Stimulated activated CD8-positive, alpha-beta memory T cell treated with anti-CD3 and anti-CD28 coated beads, Interleukin-2, amount 100 ng/mL, for 48 hours (primary cell): ENCODE data around the gene SNAPC1.

Source experiments
- DNase-seq, 2 donors: peaks; one replicate each; pipeline ENCODE4 v3.0.0-alpha.2; 2020; ENCODE audit warnings: low read depth in 2 of 2

The SNAPC1 gene

DNA sequence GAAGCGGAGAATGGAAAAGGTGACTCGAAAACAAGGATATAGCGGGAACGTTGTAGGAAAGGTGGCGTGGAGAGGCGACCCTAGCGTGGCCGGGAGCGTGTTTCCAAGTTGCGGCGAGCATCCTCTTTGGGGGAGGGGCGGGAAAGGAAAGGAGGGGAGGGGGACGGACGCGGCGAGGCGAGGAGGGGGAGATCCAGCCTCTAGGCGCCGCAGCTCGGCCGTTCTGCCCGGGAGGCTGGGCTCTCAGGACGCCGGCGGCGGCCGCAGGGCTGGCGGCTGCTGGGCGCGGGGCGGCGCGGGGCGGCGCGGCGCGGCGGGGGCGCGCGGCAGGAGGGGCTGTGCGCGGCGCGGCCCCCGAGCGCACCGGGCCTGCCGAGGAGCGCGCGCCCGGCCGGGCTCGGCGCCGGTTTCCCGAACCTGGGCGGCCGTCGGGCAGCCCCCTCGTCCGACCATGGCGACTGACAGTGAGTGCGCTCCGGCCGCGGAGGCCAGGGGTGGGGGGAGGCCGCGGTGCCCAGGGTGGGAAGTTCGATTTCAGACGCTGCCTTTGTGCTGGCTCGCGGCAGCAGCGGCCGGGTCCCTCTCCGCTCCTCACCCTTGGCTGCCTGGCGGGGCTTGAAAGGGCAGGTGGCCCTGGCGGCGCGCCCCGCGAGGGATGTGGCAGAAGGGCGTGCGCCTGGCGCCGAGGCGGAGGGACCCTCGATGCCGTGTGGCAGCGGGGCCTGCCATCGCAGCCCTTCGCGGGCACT, 50.3 kb downstream of the SNAPC1 start, which contains the start of gene SYT16:
Gene SYT16, plus strand, starts transcription at position 357 of the 749 bp plus-strand sequence.
- DNase-seq: peak in 1 of 2 donors; percentile 1

DNA sequence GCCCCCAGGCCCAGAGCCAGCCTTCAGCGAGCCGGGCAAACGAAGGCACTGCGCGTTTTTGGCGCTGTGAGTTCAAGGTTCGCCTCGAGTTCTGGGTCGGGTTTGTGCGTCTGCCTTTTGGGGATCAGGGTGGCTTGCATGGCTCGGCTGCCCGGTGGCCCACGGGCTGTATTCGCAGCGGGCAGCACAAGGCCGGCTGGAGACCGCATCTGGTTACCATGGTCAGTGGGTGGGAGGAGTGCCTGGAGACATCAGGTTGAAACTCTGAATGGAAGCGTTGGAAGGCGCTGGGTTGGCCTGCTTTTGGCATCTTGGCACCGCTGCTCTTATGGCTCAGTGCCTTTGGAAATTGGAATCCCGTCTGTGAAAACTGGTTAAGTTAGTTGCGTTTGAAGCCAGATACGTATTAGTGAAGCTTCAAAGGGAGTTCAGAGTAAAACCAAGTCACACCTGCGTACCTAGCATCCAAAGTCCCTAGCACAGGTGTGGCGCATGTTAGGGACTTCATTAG, 50.9 kb downstream of the SNAPC1 start:
- DNase-seq: no peak

DNA sequence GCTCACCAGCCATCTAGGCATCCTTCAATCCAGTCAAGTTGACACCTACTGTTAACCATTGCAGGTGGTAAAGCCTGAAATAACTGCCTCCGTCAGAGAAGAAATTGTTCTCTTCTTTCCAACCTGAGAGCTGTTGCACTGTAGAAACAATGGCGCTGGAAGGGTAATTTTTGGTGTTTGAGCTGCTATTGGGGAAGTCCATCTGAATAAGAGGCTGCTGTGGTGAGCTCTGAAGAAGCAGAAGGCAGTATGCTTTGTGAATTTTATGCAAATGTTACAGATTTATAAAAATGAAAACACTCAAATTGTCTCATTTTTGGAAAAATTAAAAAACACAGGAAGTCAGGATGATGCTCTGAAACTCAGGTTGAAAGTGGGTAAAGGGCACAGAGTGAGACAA, 60.2 kb downstream of the SNAPC1 start:
- DNase-seq: no peak

DNA sequence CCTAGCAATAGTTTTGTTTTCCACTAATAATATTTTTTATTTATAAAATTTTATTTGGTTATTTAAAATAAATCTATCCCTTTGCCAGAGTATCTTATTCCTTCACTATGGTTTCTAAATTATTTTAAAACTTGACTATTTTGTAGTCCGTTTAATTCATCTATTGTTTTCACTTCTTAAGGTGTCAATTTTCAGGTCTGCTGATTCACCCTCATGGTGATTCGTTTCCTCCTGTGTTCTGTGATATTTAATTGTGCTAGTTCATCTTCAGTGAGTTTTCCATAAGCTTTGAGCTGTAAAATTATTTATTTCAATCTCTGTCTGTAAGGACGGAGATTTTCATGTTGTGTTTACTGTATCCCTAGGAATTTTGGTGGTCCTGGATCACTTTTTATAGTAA, 70.6 kb downstream of the SNAPC1 start:
- DNase-seq: no peak

DNA sequence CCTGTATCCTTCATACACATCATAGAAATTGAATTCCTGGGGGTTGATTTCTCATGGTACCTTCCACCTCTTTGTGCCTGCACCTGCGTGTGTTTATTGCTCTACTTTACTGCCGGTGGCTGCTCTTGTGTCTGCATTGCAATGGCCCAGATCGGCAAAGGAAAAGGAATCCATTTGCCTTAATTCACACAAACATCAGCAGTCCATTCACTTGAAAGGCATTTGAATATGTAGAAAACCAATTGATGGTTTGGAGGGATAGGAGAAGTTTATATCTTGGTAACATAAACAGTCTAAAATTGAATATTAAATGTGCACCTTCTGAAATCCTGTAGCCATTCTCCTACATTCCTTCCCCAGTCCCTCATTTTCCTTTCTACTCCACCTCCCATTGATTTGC, 74.0 kb downstream of the SNAPC1 start:
- no peak for DNase-seq

DNA sequence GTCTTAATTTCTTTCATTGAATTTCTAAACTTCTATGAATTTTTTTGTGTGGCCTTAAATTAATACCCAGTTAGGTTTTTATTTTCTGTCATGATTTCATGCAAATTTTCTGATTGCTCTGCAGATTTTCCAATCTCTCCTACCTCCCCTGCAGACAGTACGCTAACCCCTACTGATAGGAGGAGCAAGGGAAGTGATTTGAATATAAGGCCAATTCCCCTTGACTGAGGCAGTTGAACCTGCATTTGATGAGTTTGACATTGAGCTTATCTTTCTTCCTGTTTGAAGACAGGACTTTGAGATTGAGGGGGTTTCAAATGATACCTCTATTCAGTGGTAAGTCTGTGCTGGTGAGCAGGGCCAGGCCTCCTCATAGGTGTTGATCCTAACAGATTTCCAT, 74.6 kb downstream of the SNAPC1 start:
- no peak for DNase-seq

DNA sequence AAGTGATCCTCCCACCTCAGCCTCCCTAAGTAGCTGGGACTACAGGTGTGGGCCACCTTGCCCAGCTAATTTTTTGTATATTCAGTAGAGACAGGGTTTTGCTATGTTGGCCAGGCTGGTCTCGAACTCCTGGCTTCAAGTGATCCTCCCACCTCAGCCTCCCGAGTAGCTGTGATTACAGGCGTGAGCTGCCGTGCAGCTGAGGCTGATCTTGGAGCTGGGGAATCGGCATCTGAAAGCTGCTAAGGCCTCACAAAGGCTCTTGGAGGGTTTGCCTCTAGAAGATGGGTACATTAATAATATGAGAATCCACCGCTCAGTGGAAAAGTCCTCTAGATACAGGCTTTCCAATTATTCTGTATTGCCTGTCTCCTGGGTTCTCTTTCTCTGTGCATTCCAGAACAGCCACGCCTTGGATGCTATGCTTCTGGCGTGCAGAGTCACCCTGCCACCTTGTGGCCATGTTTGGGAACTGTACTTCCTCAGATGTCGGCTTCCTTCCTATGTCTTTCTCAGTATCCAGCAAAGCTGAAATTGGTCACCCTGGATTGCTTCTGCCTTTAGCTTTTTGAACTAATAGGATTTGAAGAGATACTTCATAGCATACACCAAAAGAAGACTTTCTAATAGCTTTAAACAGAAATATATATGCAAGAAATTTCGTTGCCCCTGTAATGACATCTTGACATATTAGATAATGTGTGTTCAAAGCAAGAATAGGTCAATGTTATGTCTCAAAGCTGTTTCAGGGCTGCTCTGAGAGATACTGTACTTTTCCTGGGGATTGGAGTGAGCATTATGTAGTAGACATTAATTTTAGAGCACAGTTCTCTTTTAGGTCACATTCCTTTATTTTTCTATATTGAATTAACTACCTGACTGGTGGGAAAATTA, 75.4 kb downstream of the SNAPC1 start:
- DNase-seq: peak; percentile 41 to 62

DNA sequence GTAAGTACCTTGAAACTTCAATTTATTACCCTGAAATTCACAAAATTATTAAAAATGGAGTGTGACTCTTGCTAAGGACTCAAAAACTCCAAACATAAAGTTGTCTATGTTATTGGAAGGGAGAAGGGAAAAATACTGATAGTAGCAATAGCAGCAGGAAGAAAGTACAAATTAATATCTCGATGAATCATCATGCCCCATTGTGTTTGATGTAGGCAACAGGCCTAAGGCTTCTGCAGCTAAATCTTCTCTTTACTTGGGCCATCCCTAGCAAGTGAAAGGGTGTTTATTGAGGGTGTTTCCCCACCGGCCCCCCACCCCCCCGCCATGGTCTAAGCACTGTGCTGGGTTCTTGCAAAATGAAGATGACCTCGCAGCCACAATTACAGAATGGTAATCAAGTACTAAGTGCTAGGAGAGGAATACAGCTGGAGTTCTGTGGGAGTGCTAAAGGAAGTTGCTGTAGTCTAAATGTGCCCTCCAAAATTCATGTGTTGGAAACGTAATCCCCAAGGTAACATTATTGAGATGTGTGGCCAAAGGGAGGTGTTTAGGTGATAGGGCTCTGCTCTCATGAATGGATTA, 76.5 kb downstream of the SNAPC1 start:
- no peak for DNase-seq

DNA sequence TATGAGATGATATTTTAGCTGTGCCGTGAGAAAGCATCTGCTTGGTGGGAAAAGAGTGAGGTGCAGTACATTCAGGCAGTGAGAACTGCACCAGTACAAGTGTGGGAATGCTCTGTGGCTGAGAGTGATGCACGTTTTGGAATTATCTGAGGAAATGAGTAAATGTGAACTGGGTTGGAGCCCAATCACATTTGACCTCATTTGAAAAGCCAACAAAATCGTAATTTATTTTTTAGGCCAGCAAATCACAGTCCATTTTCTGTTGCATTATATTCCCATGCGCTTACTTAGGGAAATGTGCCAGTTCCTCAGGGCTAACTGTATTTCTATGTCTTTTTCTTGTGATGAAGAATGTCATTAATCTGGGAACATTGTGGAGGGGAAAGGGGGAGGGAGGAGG, 77.3 kb downstream of the SNAPC1 start:
- no peak for DNase-seq

DNA sequence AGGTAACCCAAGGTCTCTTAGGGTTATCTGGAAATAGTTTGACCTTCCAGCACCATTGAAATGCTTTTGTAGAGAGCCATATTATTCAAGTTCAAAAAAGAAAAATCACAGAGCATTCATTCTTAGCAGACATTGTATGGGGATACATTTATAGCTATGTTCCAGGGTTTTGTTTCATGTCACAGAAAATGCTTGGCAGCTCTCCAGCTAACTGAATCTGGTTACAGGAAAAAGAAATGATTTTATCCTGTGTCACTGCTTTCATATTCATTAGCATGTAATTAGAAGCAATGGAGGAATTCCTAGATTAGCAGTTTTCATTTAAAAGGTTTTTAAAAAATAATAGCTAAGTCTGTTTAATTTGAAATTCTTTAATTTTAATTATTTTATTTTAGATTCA, 78.9 kb downstream of the SNAPC1 start:
- DNase-seq: no peak
